ENCODE results near the gene ATP9B. TPM values are rescaled to one million over a fixed set of nuclear protein-coding genes. Genes with fewer than 3 reads are reported as not detected.

The ATP9B gene
- total RNA-seq, 1 donor from 2014 or later = 15.8 TPM

DNA sequence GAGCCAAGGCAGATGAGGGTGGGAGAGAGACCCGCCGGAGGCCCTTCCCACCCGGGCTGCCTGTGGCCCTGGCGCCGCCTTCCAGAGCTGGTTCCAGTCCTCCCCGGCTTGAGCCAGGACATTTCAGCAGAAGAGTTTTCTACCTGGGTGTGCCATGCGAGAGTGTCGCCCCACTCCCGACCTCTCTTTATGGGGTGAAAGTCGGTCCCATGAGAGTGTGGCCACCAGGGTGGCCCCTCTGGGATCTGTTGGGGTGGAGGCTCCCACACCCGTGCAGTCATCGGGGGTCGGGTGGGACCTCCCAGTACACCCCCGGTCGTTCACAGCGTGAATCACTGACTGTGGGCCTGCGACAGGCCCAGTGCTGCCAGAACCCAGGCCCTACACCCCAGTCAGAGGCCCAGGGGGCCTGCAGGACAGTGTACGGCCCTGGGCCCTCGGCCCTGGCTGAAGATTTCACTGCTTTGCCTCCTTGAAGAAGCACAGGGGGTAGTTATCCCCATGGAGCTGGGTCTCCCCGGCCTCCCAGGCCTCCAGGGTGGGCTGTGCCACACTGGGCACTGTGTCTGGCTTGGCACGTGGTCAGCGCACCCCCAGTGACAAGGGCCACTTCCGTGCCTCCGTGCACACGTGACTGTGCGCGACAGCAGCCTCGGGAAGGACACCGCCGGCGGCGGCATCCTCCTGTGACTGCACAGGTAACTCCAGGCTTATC lies 332.5 kb downstream of the ATP9B start:
- no peaks in the 10 kb centered on the region for H3K9me3 Mint-ChIP-seq (ENCODE audit: low read depth)
- H3K4me3 Mint-ChIP-seq (ENCODE audit: unreplicated experiment) = peak overlapping the region; percentile 62
- DNase-seq (ENCODE audit: low spot score) = peak; percentile 79
- no peak overlapping the region for H3K27ac Mint-ChIP-seq (ENCODE audit: unreplicated experiment)
- H3K27me3 Mint-ChIP-seq (ENCODE audit: low read depth) = no peaks in the 10 kb centered on the region
- TF ChIP-seq, protein P1, sequence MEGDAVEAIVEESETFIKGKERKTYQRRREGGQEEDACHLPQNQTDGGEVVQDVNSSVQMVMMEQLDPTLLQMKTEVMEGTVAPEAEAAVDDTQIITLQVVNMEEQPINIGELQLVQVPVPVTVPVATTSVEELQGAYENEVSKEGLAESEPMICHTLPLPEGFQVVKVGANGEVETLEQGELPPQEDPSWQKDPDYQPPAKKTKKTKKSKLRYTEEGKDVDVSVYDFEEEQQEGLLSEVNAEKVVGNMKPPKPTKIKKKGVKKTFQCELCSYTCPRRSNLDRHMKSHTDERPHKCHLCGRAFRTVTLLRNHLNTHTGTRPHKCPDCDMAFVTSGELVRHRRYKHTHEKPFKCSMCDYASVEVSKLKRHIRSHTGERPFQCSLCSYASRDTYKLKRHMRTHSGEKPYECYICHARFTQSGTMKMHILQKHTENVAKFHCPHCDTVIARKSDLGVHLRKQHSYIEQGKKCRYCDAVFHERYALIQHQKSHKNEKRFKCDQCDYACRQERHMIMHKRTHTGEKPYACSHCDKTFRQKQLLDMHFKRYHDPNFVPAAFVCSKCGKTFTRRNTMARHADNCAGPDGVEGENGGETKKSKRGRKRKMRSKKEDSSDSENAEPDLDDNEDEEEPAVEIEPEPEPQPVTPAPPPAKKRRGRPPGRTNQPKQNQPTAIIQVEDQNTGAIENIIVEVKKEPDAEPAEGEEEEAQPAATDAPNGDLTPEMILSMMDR (IDR thresholded peaks at IDR 0.05) = no peak
- H3K36me3 Mint-ChIP-seq (ENCODE audit: low read depth) = no peaks in the 10 kb centered on the region
- peaks cover 27% of the 10 kb centered on the region for H3K4me1 Mint-ChIP-seq (ENCODE audit: low read depth)

DNA sequence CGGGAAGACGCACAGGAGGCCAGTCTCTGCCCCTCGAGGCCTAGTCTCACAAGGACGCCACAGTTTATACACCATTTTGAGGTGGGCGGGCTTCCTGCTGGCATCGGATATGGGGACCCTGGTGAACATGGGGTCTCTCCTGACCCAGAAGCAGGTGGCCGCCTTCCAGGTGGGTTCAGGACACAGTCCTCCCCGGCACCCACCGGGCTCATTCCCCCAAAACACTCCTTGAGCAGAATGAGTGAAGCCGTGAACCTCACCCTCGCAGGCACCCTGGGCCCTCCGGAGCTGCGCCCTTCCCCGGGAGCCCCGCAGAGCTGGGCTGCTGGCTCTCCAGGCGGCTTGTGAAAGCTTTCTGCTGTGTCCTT lies 333.0 kb downstream of the ATP9B start:
- DNase-seq (ENCODE audit: low spot score) = peak; percentile 92
- H3K4me1 Mint-ChIP-seq (ENCODE audit: low read depth) = peaks cover 27% of the 10 kb centered on the region
- H3K27me3 Mint-ChIP-seq (ENCODE audit: low read depth) = no peaks in the 10 kb centered on the region
- no peak overlapping the region for H3K4me3 Mint-ChIP-seq (ENCODE audit: unreplicated experiment)
- TF ChIP-seq, protein P1 (IDR thresholded peaks at IDR 0.05) = no peak
- no peaks in the 10 kb centered on the region for H3K9me3 Mint-ChIP-seq (ENCODE audit: low read depth)
- H3K36me3 Mint-ChIP-seq (ENCODE audit: low read depth) = no peaks in the 10 kb centered on the region
- no peak overlapping the region for H3K27ac Mint-ChIP-seq (ENCODE audit: unreplicated experiment)

DNA sequence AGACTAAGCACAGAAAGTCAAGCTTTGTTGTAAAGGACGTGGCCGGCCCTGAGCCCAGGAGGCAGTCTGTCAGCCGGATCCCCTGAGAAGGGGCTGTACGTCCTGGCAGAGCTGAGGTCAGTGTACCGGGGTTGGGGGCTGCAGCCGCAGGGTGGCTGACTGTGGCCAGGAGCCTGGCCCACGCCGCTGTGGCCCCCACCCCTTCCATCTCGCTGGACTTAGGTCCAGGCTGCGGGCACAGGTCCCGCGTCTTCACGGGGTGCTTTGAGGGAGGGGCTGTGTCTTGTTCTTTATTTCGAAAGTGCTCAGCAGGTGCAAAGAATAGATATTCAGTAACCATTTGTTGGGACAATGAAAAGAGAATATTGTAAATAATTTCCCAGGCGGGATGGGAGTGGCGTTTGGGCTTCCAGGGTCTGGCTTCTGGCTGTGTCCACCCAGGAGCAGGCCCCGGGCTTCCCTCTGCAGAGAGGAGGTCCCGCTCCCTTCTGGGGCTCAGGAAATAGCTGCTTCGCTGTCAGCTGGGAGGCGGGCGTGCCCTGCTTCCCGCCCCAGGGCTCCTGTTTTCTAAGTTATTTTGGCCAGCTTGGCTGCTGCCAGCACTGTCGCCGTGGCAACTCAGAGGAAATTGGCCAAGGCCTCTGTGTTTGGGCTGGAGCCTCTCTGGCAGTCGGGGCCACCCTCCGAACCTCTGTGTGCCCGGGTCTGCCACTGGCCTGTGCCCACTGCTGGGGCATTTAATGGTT lies 334.0 kb downstream of the ATP9B start:
- Mint-ChIP-seq H3K4me3 (ENCODE audit: unreplicated experiment) (peak overlapping the region; percentile 9), H3K9me3 (ENCODE audit: low read depth) (no peaks in the 10 kb centered on the region), H3K27ac (ENCODE audit: unreplicated experiment) (peak overlapping the region; percentile 58), H3K4me1 (ENCODE audit: low read depth) (peaks cover 27% of the 10 kb centered on the region), H3K27me3 (ENCODE audit: low read depth) (no peaks in the 10 kb centered on the region), H3K36me3 (ENCODE audit: low read depth) (no peaks in the 10 kb centered on the region)
- TF ChIP-seq, protein P1 (IDR thresholded peaks at IDR 0.05) = peak; percentile 6
- DNase-seq (ENCODE audit: low spot score) = peak; percentile 84

DNA sequence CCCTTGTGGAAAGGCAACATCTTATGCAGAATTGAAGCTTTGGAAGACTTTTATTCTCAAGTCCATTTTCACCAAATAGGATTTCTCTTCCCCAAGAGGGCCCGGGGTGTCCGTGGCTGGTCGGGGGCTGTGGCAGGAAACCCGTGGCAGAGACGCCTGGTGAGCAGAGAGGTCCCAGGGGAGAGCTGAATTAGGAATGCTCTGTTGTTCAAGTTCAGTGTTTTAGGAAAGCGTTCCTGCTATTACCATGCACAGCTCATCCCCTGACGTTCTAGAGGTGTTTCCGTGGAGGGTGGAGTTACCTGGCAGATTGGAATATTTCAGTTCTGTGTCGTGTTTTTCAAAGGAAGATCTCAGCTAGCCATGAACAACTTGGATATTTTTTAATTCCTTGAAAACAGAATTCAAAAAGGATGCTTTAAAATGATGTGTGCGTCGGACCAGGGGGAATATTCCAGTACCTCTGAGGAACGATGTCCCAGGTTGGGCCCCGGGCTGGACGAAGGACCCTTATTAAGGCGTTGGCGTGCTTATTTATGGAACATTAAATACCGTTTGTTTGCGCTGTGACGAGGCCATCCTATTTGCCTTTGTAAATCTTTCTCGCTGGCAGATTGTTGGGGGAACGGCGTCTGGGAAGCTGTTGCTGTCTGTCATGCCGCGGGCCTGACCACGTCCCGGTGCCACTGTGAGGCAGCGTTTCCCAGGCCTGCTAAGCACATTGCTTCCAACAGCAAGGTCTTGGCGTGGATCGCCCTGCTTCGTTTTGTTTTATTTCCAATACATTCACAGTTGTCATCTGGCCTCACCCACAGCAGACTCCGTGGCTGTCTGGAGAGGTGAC lies 334.8 kb downstream of the ATP9B start:
- no peaks in the 10 kb centered on the region for H3K36me3 Mint-ChIP-seq (ENCODE audit: low read depth)
- TF ChIP-seq, protein P1 (IDR thresholded peaks at IDR 0.05) = no peak
- peak; percentile 89 for DNase-seq (ENCODE audit: low spot score)
- no peaks in the 10 kb centered on the region for H3K27me3 Mint-ChIP-seq (ENCODE audit: low read depth)
- H3K4me1 Mint-ChIP-seq (ENCODE audit: low read depth) = peaks cover 25% of the 10 kb centered on the region
- H3K9me3 Mint-ChIP-seq (ENCODE audit: low read depth) = no peaks in the 10 kb centered on the region
- no peak overlapping the region for H3K4me3 Mint-ChIP-seq (ENCODE audit: unreplicated experiment)
- peak overlapping the region; percentile 58 for H3K27ac Mint-ChIP-seq (ENCODE audit: unreplicated experiment)

DNA sequence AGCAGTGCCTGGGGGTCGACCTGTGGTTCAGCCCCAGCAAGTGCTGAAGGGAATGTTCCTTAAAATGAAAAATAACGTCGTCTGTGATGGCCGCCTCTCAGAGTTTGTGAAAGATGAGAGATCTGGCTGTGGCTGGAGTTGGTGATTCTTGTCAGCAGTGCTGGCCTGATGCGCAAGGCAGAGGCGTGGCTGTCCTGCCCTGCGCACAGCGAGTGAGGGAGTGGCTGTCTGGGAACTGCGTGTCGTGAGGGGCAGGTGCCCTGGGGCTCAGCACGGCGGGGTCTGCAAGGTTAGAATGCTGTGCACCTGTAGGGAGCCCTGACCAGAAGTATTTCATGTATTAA lies 335.3 kb downstream of the ATP9B start:
- no peak overlapping the region for H3K27ac Mint-ChIP-seq (ENCODE audit: unreplicated experiment)
- H3K36me3 Mint-ChIP-seq (ENCODE audit: low read depth) = no peaks in the 10 kb centered on the region
- DNase-seq (ENCODE audit: low spot score) = peak; percentile 83
- no peaks in the 10 kb centered on the region for H3K27me3 Mint-ChIP-seq (ENCODE audit: low read depth)
- H3K4me3 Mint-ChIP-seq (ENCODE audit: unreplicated experiment) = no peak overlapping the region
- TF ChIP-seq, protein P1 (IDR thresholded peaks at IDR 0.05) = no peak
- no peaks in the 10 kb centered on the region for H3K9me3 Mint-ChIP-seq (ENCODE audit: low read depth)
- H3K4me1 Mint-ChIP-seq (ENCODE audit: low read depth) = peaks cover 24% of the 10 kb centered on the region

Data from chondrocyte (in vitro differentiated cells).